Measurements from ENCODE around the gene KDM6A. TPM values are rescaled to one million over a fixed set of nuclear protein-coding genes. Genes with fewer than 3 reads are reported as not detected.

KDM6A gene
- total and polyA plus RNA-seq, 2 donors (not counting 1 experiment from before 2014, with no cell fraction given): 13.8 to 28.4 TPM

GRCh38 chrX:45077748-45078424, 204.9 kb downstream of the KDM6A start:
- H3K27me3 ChIP-seq (ENCODE audit: control insufficient read depth, insufficient read depth, low read length): no peaks in the 10 kb centered on the region
- no peak for DNase-seq (ENCODE audit: low read depth in 2 of 2)
- no peaks in the 10 kb centered on the region for H3K9me3 ChIP-seq (ENCODE audit: control insufficient read depth, insufficient read depth, low read depth, low read length)
- no peak overlapping the region for H3K4me3 ChIP-seq (replicated peaks in 1 of 4; ENCODE audit: control extremely low read depth in 1 of 4, insufficient read depth in 1 of 4, low read depth in 3 of 4, low read length in 4 of 4)
- no peak overlapping the region for H2AFZ ChIP-seq (ENCODE audit: low read length)
- no peak for TF ChIP-seq EZH2 (IDR thresholded peaks at IDR 0.05; ENCODE audit: low read length, missing control alignments)
- TF ChIP-seq CTCF (conservative IDR thresholded peaks at IDR 0.05 in 1 of 2, IDR thresholded peaks at IDR 0.05 in 1 of 2; ENCODE audit: low read depth in 1 of 2, low read length in 2 of 2): no peak
- H3K27ac ChIP-seq (ENCODE audit: insufficient read depth, low read length): no peak overlapping the region
- H4K20me1 ChIP-seq (ENCODE audit: control insufficient read depth, extremely low read depth, insufficient read depth, low read length): no peaks in the 10 kb centered on the region
- H3K79me2 ChIP-seq (ENCODE audit: control insufficient read depth, insufficient read depth, low read length): peaks cover under 1% of the 10 kb centered on the region
- H3K36me3 ChIP-seq (ENCODE audit: control insufficient read depth, insufficient read depth, low read length): no peaks in the 10 kb centered on the region
- no peak overlapping the region for H3K4me2 ChIP-seq (ENCODE audit: extremely low read depth, insufficient read depth, low read length)
- H3K9ac ChIP-seq (ENCODE audit: insufficient read depth, low read length): no peak overlapping the region
- no peaks in the 10 kb centered on the region for H3K4me1 ChIP-seq (ENCODE audit: control insufficient read depth, extremely low read depth, insufficient read depth, low read length)

GRCh38 chrX:45083314-45083713, 210.3 kb downstream of the KDM6A start:
- Histone ChIP-seq H3K9ac (ENCODE audit: insufficient read depth, low read length) (no peak overlapping the region), H3K36me3 (ENCODE audit: control insufficient read depth, insufficient read depth, low read length) (no peaks in the 10 kb centered on the region), H3K27me3 (ENCODE audit: control insufficient read depth, insufficient read depth, low read length) (no peaks in the 10 kb centered on the region), H2AFZ (ENCODE audit: low read length) (no peak overlapping the region), H3K4me2 (ENCODE audit: extremely low read depth, insufficient read depth, low read length) (no peak overlapping the region), H3K4me3 (replicated peaks in 1 of 4; ENCODE audit: control extremely low read depth in 1 of 4, insufficient read depth in 1 of 4, low read depth in 3 of 4, low read length in 4 of 4) (no peak overlapping the region), H3K79me2 (ENCODE audit: control insufficient read depth, insufficient read depth, low read length) (no peaks in the 10 kb centered on the region), H4K20me1 (ENCODE audit: control insufficient read depth, extremely low read depth, insufficient read depth, low read length) (no peaks in the 10 kb centered on the region), H3K9me3 (ENCODE audit: control insufficient read depth, insufficient read depth, low read depth, low read length) (no peaks in the 10 kb centered on the region), H3K27ac (ENCODE audit: insufficient read depth, low read length) (no peak overlapping the region), H3K4me1 (ENCODE audit: control insufficient read depth, extremely low read depth, insufficient read depth, low read length) (no peaks in the 10 kb centered on the region)
- TF ChIP-seq CTCF (conservative IDR thresholded peaks at IDR 0.05 in 1 of 2, IDR thresholded peaks at IDR 0.05 in 1 of 2; ENCODE audit: low read depth in 1 of 2, low read length in 2 of 2): no peak
- TF ChIP-seq EZH2 (IDR thresholded peaks at IDR 0.05; ENCODE audit: low read length, missing control alignments): no peak
- DNase-seq (ENCODE audit: low read depth in 2 of 2): no peak

GRCh38 chrX:45110494-45110893, 237.5 kb downstream of the KDM6A start:
- no peak overlapping the region for H2AFZ ChIP-seq (ENCODE audit: low read length)
- H3K4me3 ChIP-seq (replicated peaks in 1 of 4; ENCODE audit: control extremely low read depth in 1 of 4, insufficient read depth in 1 of 4, low read depth in 3 of 4, low read length in 4 of 4): no peak overlapping the region
- no peak overlapping the region for H3K27ac ChIP-seq (ENCODE audit: insufficient read depth, low read length)
- DNase-seq (ENCODE audit: low read depth in 2 of 2): no peak
- peaks cover 3% of the 10 kb centered on the region for H3K36me3 ChIP-seq (ENCODE audit: control insufficient read depth, insufficient read depth, low read length)
- no peak overlapping the region for H3K4me2 ChIP-seq (ENCODE audit: extremely low read depth, insufficient read depth, low read length)
- TF ChIP-seq EZH2 (IDR thresholded peaks at IDR 0.05; ENCODE audit: low read length, missing control alignments) (no peak), CTCF (conservative IDR thresholded peaks at IDR 0.05 in 1 of 2, IDR thresholded peaks at IDR 0.05 in 1 of 2; ENCODE audit: low read depth in 1 of 2, low read length in 2 of 2) (no peak)
- H3K9me3 ChIP-seq (ENCODE audit: control insufficient read depth, insufficient read depth, low read depth, low read length): no peaks in the 10 kb centered on the region
- H3K9ac ChIP-seq (ENCODE audit: insufficient read depth, low read length): no peak overlapping the region
- H3K79me2 ChIP-seq (ENCODE audit: control insufficient read depth, insufficient read depth, low read length): no peaks in the 10 kb centered on the region
- no peaks in the 10 kb centered on the region for H3K4me1 ChIP-seq (ENCODE audit: control insufficient read depth, extremely low read depth, insufficient read depth, low read length)
- no peaks in the 10 kb centered on the region for H4K20me1 ChIP-seq (ENCODE audit: control insufficient read depth, extremely low read depth, insufficient read depth, low read length)
- H3K27me3 ChIP-seq (ENCODE audit: control insufficient read depth, insufficient read depth, low read length): no peaks in the 10 kb centered on the region
